ENCODE measurements around the gene OXNAD1. TPM values are rescaled to one million over a fixed set of nuclear protein-coding genes. Genes with fewer than 3 reads are reported as not detected.

OXNAD1 gene, protein sequence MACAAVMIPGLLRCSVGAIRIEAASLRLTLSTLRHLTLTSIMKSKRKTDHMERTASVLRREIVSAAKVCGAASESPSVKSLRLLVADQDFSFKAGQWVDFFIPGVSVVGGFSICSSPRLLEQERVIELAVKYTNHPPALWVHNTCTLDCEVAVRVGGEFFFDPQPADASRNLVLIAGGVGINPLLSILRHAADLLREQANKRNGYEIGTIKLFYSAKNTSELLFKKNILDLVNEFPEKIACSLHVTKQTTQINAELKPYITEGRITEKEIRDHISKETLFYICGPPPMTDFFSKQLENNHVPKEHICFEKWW
- 17.8 TPM for total RNA-seq

DNA sequence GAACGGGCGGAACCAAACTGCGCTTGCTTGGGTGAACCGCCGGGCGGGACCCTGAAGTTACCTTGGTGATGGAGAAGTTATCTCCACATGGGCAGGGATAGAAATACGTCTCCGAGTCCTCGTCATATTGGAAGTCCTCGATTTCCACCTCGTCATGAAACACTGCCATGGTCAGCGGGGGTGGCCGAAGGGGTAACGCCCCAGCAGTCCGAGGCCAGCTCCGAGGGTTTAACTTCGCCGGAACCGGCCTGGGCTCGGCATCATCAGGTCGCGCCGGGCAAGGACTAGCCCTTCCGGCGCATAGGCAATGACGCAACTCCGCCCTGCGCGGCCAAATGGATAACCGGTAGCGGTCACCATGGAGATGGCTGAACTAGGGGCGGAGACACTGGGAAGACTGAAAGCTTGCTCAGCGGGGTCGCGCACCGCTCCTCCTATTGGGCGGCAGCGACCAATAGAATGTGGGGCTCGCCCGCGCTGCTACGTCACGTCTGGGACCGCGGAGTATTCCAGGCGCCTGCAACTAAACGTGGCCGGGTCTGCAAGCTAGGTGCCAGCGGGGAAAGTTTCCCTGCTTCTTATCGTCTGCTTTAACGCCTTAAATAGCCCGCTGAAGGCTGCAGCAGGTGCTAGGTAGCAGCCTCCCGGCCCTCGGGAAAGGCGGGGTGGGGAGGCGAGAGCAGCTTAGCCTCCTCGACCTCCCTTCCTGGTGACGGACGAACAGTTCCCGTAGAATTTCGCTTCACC, at the start of gene OXNAD1, which contains the start of gene DPH3:
Gene OXNAD1 (plus strand): TSS at position 505 of the 747 bp plus-strand sequence. CDS start 5,741 bp downstream, outside the sequence.
Gene DPH3 (minus strand): TSS at position 236 of the 747 bp plus-strand sequence. CDS start 67 bp downstream, at position 169.
- peak; percentile 100 for DNase-seq (ENCODE audit: low spot score)
- ATAC-seq, result peak; percentile 93

DNA sequence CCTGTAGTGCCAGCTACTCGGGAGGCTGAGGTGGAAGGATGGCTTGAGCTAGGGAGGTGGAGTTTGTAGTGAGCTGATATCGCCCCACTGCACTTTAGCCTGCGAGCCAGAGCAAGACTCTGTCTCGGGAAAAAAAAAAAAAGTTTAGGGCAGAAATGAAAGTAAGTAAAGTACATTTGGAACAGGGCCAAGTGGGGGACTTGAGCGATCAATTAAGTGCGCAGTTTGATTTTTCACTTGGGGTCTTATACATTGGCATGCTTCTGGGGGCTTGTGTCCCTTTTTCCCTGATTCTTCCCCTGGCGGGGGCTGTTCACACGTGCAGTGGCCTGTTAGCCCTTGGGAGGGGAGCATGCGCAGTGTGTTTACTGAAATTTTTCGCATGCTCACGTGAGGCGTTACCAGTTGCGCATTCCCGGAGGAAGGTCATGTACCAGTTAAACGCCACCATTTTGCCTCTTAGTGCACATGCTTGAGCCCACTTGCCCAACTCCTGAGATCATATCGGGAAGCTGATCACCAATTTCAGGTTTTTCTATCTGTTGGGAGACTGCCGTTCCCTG, 48.6 kb upstream of the OXNAD1 start:
- no peak for DNase-seq (ENCODE audit: low spot score)
- no peak for ATAC-seq

DNA sequence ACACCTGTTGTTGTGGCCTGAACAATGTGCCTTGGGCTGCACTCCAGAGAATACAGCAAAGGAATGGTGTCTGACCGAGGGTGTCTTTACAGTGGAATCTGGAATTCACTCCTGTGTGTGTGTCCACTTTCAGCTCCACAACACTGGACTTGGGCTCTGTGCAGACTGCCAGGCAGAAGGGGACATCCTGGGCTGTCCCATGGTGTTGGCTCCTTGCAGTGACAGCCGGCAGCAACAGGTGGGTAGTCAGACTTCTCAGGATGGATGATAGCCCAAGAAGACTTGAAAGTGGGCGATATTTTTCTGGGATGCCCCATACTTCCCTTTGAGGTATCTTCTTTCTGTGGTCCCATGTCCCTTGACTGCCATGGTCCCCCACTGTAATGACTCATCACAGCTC, 45.2 kb upstream of the OXNAD1 start:
- ATAC-seq (no peak), DNase-seq (ENCODE audit: low spot score) (no peak)

DNA sequence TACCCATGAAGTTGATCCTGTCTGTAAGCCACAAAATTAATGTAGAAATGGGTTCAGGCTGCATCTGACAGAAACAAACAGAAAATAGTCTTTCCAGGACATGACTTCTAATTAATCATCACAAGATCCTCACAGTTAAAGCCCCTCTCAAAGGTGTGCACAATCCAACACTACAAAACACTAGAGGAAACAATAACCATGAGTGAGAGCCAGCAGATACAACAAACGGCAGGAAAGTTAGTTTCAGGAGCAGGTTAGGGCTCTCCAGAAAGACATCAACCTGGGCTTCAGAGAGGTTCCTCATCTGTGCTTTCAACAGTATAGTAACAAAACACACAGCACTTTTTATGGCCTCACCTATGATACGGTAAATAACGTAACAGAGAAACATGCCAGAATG, 43.0 kb upstream of the OXNAD1 start:
- no peak for ATAC-seq
- DNase-seq (ENCODE audit: low spot score), result no peak

DNA sequence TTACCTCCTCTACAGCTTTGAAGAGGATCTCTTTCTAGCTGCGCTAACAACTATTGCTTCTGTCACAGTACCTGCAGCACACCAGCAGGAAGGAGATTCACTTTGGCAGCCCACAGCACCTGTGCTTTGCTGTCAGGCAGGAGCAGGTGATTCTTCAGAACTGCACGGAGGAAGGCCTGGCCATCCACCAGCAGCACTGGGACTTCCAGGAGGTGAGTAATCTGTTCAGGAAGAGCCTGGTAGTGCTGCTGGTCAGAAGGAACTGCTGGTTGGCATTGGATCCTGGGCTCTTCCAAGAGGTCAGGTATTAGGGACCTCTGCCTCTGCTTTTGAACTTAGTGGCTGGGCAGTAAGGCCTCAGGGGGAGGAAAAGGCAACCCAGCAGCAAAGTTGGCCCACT, 42.5 kb upstream of the OXNAD1 start:
- DNase-seq (ENCODE audit: low spot score), result no peak
- no peak for ATAC-seq

DNA sequence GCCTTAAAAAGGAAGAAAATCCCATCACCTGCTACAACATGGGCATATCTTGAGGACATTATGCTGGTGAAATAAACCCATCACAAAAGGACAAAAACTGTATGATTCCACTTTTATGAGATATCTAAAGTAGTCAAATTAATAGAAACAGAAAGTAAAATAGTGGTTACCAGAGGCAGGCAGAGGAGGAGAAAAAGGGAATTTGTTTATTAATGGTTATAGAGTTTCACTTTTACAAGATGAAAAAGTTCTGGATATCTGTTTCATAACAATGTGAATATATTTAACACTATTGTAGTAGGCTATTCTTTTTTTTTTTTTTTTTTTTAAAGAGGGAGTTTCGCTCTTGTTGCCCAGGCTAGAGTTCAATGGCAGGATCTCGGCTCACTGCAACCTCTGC, 40.7 kb upstream of the OXNAD1 start:
- DNase-seq (ENCODE audit: low spot score), result no peak
- no peak for ATAC-seq

DNA sequence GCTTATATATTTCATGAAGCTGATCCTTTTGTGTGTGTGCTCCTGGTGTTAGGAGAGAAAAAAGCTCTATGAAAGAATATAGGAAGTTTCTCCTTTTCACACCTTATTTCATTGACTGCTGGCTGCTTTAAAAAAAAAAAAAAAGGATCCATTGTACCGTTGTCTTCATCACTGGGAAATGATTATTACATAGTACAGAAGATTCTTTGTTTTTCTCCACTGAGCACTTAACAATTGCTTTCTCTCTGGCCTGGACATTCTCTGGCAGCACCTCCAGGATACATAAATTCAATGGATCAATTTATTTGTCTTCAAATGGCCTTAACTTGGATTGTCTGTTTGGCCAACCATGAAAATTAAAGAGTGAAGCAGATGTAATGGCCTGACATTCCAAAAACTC, 37.4 kb upstream of the OXNAD1 start:
- DNase-seq (ENCODE audit: low spot score), result no peak
- no peak for ATAC-seq

DNA sequence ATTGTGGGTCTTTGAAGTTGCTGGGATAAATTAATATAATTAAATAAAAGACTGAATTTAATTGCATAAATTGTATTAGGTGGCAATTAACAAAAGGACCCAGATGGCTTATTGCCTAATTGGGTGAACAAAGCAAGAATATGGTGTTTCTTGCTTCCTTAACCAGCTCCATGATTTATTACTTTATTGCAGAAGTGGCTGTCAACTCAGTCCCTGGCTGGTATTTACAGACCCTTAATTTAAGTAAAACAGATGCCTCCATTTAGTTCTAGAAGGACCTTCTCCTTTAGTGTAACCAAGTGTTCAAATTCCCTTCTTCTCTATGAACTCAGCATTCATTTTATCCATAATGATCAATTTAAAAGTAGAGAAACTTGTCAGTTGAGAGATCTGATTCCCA, 35.3 kb upstream of the OXNAD1 start:
- DNase-seq (ENCODE audit: low spot score), result no peak
- ATAC-seq, result no peak

DNA sequence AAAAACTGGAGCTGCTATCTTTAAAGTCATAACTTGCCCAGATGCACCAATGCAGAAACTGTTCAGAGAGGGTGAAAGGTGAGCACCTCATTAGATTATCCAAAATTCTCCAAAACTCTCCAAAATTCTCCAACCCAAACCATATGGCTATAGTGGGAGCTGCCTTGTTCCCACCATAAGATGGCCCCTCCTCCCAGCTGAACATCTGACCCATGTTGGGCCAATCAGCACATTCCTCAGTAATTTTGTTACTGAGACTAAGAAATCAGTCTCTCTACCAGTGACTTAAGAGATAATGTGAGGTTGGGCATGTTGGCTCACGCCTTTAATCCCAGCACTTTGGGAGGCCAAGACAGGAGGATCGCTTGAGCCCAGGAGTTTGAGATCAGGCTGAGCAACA, 33.0 kb upstream of the OXNAD1 start:
- DNase-seq (ENCODE audit: low spot score) (no peak), ATAC-seq (no peak)

DNA sequence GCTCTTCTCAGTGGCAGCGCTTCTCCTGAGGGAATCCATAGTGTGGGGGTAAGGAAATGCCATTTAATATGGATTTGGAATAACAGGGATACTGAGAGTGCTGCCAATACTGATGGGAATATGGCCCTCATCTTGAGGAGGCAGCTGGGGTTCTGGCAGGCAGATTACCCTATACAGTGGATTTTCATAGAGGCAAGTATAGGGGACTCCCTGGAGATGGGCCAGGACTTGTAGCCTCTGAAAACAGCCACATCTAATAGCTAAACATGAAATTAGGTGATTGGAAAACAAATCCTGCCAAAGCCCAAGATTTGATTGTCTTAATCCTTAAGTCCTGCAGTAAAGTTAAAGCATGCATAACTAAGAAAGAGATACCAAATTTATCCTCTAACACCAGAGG, 31.2 kb upstream of the OXNAD1 start:
- no peak for ATAC-seq
- DNase-seq (ENCODE audit: low spot score), result no peak

DNA sequence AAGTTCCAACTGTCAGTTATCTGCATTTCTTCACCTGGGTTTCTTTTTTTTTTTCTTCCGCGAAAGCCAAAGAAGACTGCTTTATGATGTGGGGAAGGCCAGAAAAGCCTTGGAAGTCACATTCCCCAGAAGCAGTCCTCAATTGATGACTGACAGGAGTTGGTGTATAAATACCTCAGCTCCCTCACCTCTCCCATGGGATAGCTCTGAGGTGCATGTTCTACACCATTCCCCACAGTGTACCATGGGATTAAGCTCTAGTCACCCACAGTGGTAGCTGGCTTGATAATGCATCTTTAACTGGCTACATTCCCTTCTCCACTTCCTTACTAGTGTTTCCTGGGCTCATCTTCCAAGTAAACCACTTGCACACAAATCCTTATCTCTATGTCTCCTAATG, 30.7 kb upstream of the OXNAD1 start:
- no peak for ATAC-seq
- DNase-seq (ENCODE audit: low spot score), result no peak

DNA sequence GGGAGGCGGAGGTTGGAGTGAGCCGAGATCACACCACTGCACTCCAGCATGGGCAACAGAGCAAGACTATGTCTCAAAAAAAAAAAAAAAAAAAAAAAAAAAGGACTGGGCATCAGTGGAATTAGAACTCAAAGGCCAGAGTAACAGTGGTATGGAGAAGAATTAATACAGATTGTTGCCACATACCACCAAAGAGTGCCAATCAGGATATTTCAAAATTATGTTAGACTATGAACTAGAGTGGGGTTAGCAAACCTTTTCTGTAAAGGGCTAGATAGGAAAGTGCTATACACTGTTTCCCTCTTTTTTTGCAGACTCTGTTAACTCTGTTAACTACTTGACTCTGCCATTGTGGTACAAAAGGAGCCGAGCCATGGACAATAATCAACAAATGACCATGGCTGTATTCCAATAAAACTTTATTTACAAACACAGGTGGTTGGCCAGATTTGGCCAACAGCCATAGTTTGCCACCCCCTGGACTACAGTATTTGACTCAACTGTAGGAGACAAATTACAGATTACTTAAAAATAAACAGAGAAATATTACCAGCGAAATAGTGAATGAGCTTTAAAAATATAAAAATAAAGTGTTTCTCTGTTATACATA, 28.9 kb upstream of the OXNAD1 start:
- ATAC-seq (peak; percentile 67), DNase-seq (ENCODE audit: low spot score) (no peak)

DNA sequence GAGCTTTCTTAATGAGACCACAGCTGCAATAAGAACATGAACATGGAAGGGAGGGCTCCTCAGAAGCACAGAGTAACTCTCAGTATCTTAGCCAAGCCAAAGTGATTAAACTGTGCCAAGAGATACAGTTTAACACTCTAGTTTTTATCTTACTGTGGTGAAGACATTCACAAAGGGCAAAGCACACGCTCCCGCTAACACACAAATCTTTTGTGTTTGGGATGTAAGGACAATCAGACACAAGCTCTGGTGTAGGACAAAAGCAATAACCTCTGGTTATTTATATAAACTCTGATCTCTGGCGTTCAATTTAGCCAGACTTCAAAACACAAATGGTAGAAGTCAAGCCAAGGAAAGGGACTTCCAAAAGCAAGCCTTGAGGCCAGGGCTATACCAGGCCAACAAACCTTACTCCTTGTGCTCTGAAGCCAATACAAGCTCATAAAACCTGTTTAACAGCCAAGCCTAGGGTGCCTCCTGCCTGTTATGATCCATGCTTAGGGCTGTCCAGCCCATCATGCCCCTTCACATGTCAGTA, 28.1 kb upstream of the OXNAD1 start:
- ATAC-seq, result no peak
- DNase-seq (ENCODE audit: low spot score), result no peak

DNA sequence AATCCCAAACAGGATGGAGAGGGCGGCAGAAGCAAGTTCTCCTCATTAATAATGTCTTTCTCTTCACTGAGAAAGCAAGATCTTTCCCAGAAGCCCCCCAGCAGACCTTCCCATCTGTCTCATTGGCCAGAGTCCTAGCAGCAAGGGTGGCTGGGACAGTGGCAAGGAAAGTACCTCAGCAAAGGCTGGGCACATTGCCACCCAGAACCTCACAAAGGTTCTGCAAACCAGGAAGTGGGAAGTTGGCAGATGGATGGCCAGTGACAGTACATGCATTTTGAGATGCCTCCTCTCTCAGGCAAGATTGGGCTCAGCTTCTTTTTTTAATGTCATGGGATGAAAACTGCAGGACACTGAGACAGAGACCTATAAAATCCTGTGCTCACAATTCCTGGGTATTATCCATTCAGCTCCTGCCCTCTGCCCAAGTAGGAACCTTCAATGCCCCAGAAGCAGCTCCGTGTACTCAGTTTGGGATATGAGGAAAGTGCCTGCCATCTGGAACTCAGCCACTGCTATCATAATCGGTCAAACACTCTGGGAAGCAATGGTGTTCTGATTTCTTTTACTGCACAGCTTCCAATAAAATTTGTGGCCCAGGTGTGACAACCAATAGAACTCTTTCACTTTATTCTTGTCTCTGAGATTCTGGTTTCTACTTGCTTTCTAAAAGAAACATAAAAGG, 25.8 kb upstream of the OXNAD1 start:
- peak; percentile 65 for DNase-seq (ENCODE audit: low spot score)
- peak; percentile 73 for ATAC-seq

DNA sequence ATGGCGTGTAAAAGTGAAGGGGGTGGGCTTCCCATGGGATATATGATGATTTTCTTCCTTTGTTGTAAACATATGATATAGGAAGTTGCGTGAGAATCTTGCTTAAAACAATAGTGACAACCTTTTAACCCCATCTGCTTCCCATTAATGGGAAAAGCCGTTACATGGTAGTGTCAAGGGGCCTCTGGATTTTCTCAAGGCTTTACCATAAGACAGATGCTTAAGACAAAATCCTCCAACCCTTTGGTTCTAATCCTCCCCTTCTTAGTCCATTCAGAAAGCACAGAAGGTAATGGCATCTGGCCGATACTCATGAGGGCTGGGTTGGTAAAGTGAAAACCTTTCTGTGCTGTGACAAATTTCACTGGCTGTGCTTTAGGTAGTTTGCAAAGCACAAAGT, 25.2 kb upstream of the OXNAD1 start:
- ATAC-seq, result no peak
- DNase-seq (ENCODE audit: low spot score), result no peak

DNA sequence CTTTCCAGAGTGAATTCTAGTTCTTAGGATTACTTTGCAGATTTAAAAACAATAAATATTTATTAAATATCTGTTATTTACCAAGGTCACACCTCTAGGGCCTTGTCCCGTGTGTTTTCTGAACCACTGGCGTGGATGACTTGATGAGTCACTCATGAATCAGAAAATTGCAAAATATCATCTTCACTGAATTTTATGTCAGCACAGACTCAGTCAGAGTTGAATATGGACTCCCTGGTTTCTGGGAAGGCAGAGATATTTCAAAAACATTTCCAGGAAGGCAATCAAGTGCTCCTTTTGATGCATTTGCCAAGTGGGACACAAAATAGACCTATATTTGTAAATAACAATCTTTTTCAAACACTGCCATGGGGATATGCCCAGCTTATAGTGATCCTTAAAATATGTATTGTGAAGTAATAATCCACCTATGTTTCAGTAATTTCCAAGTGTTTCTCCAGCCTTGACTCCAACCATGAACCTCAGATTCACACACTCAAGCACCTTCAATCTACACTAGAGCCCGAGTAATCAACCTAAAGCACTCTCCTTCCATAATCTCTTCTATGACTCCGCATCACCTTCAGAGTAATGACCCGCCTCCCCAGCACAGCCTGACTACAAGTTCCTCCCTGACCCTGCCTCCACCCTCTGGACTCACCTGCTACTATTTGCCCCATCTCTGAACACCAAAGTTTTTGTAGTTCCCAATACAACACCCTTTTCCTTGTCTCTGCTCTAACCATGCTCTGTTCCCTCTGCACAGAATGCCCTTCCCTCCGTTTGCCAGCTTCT, 24.6 kb upstream of the OXNAD1 start:
- no peak for DNase-seq (ENCODE audit: low spot score)
- ATAC-seq, result no peak

DNA sequence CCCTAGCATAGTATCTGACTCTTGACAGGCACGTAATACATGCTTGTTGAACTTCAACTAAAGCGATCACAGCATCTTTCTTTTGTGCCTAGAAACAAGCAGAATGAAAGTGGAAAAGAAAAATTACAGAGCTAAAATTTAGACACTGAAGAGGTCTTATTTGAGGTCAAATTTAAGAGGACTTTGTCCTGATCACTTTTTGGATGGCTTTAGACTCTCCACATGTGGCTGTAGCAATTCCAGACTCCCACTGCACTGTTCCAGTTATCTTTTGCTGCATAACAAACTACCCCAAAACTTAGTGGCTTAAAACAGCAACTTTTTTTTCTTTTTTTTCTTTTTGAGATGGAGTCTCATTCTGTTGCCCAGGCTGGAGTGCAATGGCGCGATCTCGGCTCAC, 23.8 kb upstream of the OXNAD1 start:
- DNase-seq (ENCODE audit: low spot score) (no peak), ATAC-seq (peak; percentile 50)

DNA sequence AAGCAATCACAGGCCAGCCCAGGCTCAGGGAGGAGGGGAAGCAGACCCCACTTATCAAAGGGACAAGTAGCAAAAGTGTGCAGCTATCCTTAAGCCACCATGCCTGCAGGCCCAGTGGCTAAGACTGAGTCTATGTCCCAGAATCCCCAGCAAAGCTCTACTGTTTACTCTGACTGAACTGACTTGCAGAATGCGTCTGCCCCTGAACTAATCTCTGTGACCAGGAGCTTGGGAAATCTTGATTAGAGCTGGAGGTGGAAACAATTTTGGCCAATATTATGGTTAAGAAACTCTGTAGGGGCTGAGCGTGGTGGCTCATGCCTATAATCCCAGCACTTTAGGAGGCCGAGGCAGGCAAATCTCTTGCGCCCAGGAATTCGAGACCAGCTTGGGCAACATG, 22.8 kb upstream of the OXNAD1 start:
- no peak for DNase-seq (ENCODE audit: low spot score)
- peak; percentile 12 for ATAC-seq

DNA sequence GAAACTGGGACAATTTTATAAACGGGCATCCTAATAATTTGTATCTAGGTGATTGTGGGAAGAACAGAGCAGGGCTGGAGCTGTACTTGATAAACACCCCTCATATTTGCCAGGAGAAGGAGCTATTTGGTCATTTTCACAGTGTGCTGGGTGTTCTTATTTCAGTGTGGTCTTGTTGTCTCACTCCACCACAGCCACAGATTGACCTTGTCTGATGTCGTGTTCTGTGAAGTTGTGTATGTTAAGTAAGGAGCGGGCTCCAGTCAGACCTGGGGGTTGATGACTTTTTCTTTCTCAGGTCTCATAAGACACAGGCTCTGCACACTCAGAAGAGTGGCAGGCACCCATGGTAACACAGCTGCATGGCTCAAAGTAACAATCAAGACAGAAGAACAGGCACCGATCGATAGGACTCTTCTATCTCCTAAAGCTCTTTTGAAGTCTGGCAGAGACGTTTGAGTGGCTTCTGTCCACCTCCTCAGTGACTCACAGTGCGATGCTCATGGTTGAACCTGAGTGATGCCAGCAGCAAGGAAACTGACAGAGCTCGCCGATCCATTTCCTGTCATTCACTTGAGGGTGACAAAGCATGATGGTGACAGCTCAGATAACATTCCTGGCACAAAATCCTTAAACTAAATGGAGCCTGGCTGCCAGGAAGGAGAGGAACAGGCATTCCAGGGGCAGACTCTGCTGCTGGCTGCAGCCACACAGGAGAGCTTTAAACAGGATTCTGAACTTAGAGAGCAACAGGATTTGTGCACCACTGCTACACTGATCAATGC, 21.1 kb upstream of the OXNAD1 start:
- ATAC-seq (no peak), DNase-seq (ENCODE audit: low spot score) (no peak)

All from left lobe of liver (tissue), 2 donors.